ENCODE measurements around the gene KRT35. TPM values are rescaled to one million over a fixed set of nuclear protein-coding genes. Genes with fewer than 3 reads are reported as not detected.

The KRT35 gene
- total and polyA plus RNA-seq, 10 of the 15 experiments (the other 5 are each of a cell fraction or from before 2014, with no cell fraction given) = not detected

DNA sequence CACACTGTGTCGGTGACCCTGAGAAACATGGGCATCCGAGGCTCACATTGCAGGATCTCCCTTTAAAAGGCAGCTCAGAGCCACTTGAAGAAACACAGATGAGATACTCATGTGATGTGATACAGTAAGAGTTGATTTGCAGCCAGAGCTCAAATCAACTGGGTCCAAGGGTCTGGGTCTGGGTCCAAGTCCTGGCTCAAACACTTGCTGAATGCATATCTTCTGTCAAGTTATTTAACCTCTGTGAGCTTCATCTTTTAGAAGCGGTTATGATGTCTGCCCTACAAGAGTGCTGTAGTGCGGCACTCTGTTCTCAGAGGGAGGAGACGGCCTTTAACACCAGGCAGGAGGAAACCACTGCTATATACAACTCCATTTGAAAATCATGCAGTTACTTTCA lies 46.5 kb downstream of the KRT35 start:
- H2AFZ ChIP-seq (ENCODE audit: control insufficient read depth, low read depth, low read length) = no peak overlapping the region
- H3K9ac ChIP-seq (ENCODE audit: control insufficient read depth, insufficient read depth, low read length) = no peak overlapping the region
- peaks cover 0 to 3% of the 10 kb centered on the region in 2 experiments; a peak in 2 of 4 replicates for H3K27me3 ChIP-seq (replicated peaks in 1 of 2; ENCODE audit: control insufficient read depth in 2 of 2, insufficient read depth in 2 of 2, low read length in 1 of 2)
- no peak overlapping the region for H3K27ac ChIP-seq (ENCODE audit: control insufficient read depth, insufficient read depth)
- SMC1A ChIA-PET (ENCODE audit: uncharacterized antibody, unreplicated experiment) = no interaction called here
- WGBS (ENCODE audit: insufficient coverage, insufficient replicate concordance, low lambda C conversion rate, missing lambda C conversion rate) = 37% methylated on average over 5 of the region's 5 CpGs
- H3K79me2 ChIP-seq (ENCODE audit: control insufficient read depth, insufficient read depth, low read length) = no peaks in the 10 kb centered on the region
- CTCF ChIA-PET = no interaction called here
- H3K9me3 ChIP-seq (replicated peaks; ENCODE audit: control insufficient read depth, insufficient read depth, low read length) = no peaks in the 10 kb centered on the region
- H3K4me3 ChIP-seq = no peak overlapping the region
- RAD21 ChIA-PET (ENCODE audit: unreplicated experiment) = no interaction called here
- POLR2A ChIA-PET = no interaction called here
- FAIRE-seq (no peak), ATAC-seq (no peak), DNase-seq (ENCODE audit: low read depth, low spot score) (no peak)
- in situ Hi-C loops (cut with MboI) = no loop called here
- no peak overlapping the region for H3K4me2 ChIP-seq (ENCODE audit: control insufficient read depth, insufficient read depth)
- BruUV-seq (replicated peaks) = no TSS peak
- H4K20me1 ChIP-seq (ENCODE audit: control insufficient read depth, insufficient read depth) = no peaks in the 10 kb centered on the region
- H3K4me1 ChIP-seq (ENCODE audit: control insufficient read depth, insufficient read depth, low read length) = no peaks in the 10 kb centered on the region
- no peaks in the 10 kb centered on the region for H3K36me3 ChIP-seq (ENCODE audit: control insufficient read depth in 2 of 2, insufficient read depth in 2 of 2, low read length in 1 of 2)
- intact Hi-C loops (cut with micrococcal nuclease; ENCODE audit: unreplicated experiment) = no loop called here
- no peak for TF ChIP-seq ATF7 (IDR thresholded peaks at IDR 0.05; ENCODE audit: low read depth)
- no peak for TF ChIP-seq MXI1 (IDR thresholded peaks at IDR 0.05; ENCODE audit: low read depth, low read length)
- TF ChIP-seq CBFB (IDR thresholded peaks at IDR 0.05; ENCODE audit: low read depth) = no peak
- TF ChIP-seq, protein P1, sequence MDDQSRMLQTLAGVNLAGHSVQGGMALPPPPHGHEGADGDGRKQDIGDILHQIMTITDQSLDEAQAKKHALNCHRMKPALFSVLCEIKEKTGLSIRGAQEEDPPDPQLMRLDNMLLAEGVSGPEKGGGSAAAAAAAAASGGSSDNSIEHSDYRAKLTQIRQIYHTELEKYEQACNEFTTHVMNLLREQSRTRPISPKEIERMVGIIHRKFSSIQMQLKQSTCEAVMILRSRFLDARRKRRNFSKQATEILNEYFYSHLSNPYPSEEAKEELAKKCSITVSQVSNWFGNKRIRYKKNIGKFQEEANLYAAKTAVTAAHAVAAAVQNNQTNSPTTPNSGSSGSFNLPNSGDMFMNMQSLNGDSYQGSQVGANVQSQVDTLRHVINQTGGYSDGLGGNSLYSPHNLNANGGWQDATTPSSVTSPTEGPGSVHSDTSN (IDR thresholded peaks at IDR 0.05; ENCODE audit: insufficient replicate concordance, low read depth, low read length) = no peak
- TF ChIP-seq, protein P2, sequence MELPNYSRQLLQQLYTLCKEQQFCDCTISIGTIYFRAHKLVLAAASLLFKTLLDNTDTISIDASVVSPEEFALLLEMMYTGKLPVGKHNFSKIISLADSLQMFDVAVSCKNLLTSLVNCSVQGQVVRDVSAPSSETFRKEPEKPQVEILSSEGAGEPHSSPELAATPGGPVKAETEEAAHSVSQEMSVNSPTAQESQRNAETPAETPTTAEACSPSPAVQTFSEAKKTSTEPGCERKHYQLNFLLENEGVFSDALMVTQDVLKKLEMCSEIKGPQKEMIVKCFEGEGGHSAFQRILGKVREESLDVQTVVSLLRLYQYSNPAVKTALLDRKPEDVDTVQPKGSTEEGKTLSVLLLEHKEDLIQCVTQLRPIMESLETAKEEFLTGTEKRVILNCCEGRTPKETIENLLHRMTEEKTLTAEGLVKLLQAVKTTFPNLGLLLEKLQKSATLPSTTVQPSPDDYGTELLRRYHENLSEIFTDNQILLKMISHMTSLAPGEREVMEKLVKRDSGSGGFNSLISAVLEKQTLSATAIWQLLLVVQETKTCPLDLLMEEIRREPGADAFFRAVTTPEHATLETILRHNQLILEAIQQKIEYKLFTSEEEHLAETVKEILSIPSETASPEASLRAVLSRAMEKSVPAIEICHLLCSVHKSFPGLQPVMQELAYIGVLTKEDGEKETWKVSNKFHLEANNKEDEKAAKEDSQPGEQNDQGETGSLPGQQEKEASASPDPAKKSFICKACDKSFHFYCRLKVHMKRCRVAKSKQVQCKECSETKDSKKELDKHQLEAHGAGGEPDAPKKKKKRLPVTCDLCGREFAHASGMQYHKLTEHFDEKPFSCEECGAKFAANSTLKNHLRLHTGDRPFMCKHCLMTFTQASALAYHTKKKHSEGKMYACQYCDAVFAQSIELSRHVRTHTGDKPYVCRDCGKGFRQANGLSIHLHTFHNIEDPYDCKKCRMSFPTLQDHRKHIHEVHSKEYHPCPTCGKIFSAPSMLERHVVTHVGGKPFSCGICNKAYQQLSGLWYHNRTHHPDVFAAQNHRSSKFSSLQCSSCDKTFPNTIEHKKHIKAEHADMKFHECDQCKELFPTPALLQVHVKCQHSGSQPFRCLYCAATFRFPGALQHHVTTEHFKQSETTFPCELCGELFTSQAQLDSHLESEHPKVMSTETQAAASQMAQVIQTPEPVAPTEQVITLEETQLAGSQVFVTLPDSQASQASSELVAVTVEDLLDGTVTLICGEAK (IDR thresholded peaks at IDR 0.05; ENCODE audit: borderline replicate concordance) = no peak
- TF ChIP-seq, protein P3, sequence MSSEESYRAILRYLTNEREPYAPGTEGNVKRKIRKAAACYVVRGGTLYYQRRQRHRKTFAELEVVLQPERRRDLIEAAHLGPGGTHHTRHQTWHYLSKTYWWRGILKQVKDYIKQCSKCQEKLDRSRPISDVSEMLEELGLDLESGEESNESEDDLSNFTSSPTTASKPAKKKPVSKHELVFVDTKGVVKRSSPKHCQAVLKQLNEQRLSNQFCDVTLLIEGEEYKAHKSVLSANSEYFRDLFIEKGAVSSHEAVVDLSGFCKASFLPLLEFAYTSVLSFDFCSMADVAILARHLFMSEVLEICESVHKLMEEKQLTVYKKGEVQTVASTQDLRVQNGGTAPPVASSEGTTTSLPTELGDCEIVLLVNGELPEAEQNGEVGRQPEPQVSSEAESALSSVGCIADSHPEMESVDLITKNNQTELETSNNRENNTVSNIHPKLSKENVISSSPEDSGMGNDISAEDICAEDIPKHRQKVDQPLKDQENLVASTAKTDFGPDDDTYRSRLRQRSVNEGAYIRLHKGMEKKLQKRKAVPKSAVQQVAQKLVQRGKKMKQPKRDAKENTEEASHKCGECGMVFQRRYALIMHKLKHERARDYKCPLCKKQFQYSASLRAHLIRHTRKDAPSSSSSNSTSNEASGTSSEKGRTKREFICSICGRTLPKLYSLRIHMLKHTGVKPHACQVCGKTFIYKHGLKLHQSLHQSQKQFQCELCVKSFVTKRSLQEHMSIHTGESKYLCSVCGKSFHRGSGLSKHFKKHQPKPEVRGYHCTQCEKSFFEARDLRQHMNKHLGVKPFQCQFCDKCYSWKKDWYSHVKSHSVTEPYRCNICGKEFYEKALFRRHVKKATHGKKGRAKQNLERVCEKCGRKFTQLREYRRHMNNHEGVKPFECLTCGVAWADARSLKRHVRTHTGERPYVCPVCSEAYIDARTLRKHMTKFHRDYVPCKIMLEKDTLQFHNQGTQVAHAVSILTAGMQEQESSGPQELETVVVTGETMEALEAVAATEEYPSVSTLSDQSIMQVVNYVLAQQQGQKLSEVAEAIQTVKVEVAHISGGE (CRISPR knock-in tag; IDR thresholded peaks at IDR 0.05) = no peak
- no peak for TF ChIP-seq CHD2 (IDR thresholded peaks at IDR 0.05; ENCODE audit: borderline replicate concordance, low read depth, low read length)
- TF ChIP-seq, protein P4, sequence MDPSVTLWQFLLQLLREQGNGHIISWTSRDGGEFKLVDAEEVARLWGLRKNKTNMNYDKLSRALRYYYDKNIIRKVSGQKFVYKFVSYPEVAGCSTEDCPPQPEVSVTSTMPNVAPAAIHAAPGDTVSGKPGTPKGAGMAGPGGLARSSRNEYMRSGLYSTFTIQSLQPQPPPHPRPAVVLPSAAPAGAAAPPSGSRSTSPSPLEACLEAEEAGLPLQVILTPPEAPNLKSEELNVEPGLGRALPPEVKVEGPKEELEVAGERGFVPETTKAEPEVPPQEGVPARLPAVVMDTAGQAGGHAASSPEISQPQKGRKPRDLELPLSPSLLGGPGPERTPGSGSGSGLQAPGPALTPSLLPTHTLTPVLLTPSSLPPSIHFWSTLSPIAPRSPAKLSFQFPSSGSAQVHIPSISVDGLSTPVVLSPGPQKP (IDR thresholded peaks at IDR 0.05; ENCODE audit: low read depth, low read length) = no peak
- no peak for TF ChIP-seq HCFC1 (IDR thresholded peaks at IDR 0.05; ENCODE audit: low read length)
- no peak for TF ChIP-seq SREBF2 (IDR thresholded peaks at IDR 0.05; ENCODE audit: low read length)
- TF ChIP-seq RBBP5 (conservative IDR thresholded peaks at IDR 0.05) = no peak
- no peak for TF ChIP-seq EZH2 (IDR thresholded peaks at IDR 0.05; ENCODE audit: borderline replicate concordance, control insufficient read depth, low read depth, low read length)
- no peak for TF ChIP-seq POU2F2 (IDR thresholded peaks at IDR 0.05; ENCODE audit: borderline replicate concordance, low read depth, low read length)
- TF ChIP-seq RAD51 (IDR thresholded peaks at IDR 0.05) = no peak
- TF ChIP-seq PML (IDR thresholded peaks at IDR 0.05; ENCODE audit: low read length) = no peak
- no peak for TF ChIP-seq BCL11A (IDR thresholded peaks at IDR 0.05; ENCODE audit: low read depth, low read length)
- no peak for TF ChIP-seq ESRRA (IDR thresholded peaks at IDR 0.05; ENCODE audit: low read length)

Measured in GM12878 (cell line).